ENCODE results near the gene SECTM1. TPM values are rescaled to one million over a fixed set of nuclear protein-coding genes. Genes with fewer than 3 reads are reported as not detected.

The SECTM1 gene
- total RNA-seq, 2 experiments from 2014 or later, result 0.92 to 0.94 TPM

GRCh38 chr17:82274134-82275020 is 59.2 kb downstream of the SECTM1 start:
- peak overlapping the region; percentile 99 for H3K27ac Mint-ChIP-seq
- H3K4me3 Mint-ChIP-seq, result peak overlapping the region; percentile 86
- peaks cover 5% of the 10 kb centered on the region for H3K27me3 Mint-ChIP-seq (ENCODE audit: low read depth)
- ATAC-seq (no peak), DNase-seq (no peak)
- no peaks in the 10 kb centered on the region for H3K9me3 Mint-ChIP-seq (ENCODE audit: insufficient read depth)
- CTCF ChIA-PET, result interaction anchor here (1.0 to 2.2 kb wide), 5 partner anchors 18 to 47 kb away, joined by 3 to 8 read pairs (median 3); no protein-coding TSS in a partner anchor
- H3K4me1 Mint-ChIP-seq (ENCODE audit: low read depth), result peaks cover 32% of the 10 kb centered on the region
- POLR2A ChIA-PET, result interaction anchor here (0.9 to 3.3 kb wide), 7 partner anchors 9 to 45 kb away, joined by 3 to 26 read pairs (median 4); partner anchors contain the start of gene CD7
- peaks cover 30% of the 10 kb centered on the region for H3K36me3 Mint-ChIP-seq (ENCODE audit: low read depth)

GRCh38 chr17:82273327-82274133 is 60.0 kb downstream of the SECTM1 start, which contains the start of gene CSNK1D:
CSNK1D (minus strand) TSS chr17:82273700; CDS start chr17:82273381, 319 bp downstream.
- ATAC-seq (peak; percentile 85), DNase-seq (peak; percentile 93)
- ChIA-PET CTCF (interaction anchor here (1.3 kb wide), 1 partner anchor 35 kb away, joined by 4 read pairs; no protein-coding TSS in a partner anchor), POLR2A (interaction anchor here (0.5 to 3.3 kb wide), 8 partner anchors 10 to 65 kb away, joined by 3 to 26 read pairs (median 4); partner anchors contain the start of gene CD7)
- H3K9me3 Mint-ChIP-seq (ENCODE audit: insufficient read depth), result no peaks in the 10 kb centered on the region
- peak within 1 kb of the TSS; percentile 86 for H3K4me3 Mint-ChIP-seq
- H3K4me1 Mint-ChIP-seq (ENCODE audit: low read depth), result peaks cover 38% of the 10 kb centered on the region
- peaks cover 35% of the 10 kb centered on the region for H3K36me3 Mint-ChIP-seq (ENCODE audit: low read depth)
- peak within 1 kb of the TSS; percentile 99 for H3K27ac Mint-ChIP-seq
- H3K27me3 Mint-ChIP-seq (ENCODE audit: low read depth), result peaks cover 1% of the 10 kb centered on the region

GRCh38 chr17:82272495-82273326 is 60.9 kb downstream of the SECTM1 start:
- ChIA-PET POLR2A (interaction anchor here (0.5 to 3.3 kb wide), 7 partner anchors 19 to 66 kb away, joined by 3 to 26 read pairs (median 4); partner anchors contain the start of gene CD7), CTCF (interaction anchor here (1.3 kb wide), 1 partner anchor 34 kb away, joined by 4 read pairs; no protein-coding TSS in a partner anchor)
- no peaks in the 10 kb centered on the region for H3K9me3 Mint-ChIP-seq (ENCODE audit: insufficient read depth)
- peak overlapping the region; percentile 86 for H3K4me3 Mint-ChIP-seq
- peaks cover 46% of the 10 kb centered on the region for H3K4me1 Mint-ChIP-seq (ENCODE audit: low read depth)
- H3K27ac Mint-ChIP-seq, result peak overlapping the region; percentile 99
- ATAC-seq (peak; percentile 16), DNase-seq (peak; percentile 52)
- H3K36me3 Mint-ChIP-seq (ENCODE audit: low read depth), result peaks cover 41% of the 10 kb centered on the region
- H3K27me3 Mint-ChIP-seq (ENCODE audit: low read depth), result peaks cover 1% of the 10 kb centered on the region

- ATAC-seq, result no peak
- Mint-ChIP-seq H3K9me3 (ENCODE audit: insufficient read depth) (no peaks in the 10 kb centered on the region), H3K4me3 (peak overlapping the region; percentile 86), H3K27ac (peak overlapping the region; percentile 79), H3K27me3 (ENCODE audit: low read depth) (no peaks in the 10 kb centered on the region), H3K36me3 (ENCODE audit: low read depth) (peaks cover 51% of the 10 kb centered on the region), H3K4me1 (ENCODE audit: low read depth) (peaks cover 54% of the 10 kb centered on the region)
- ChIA-PET POLR2A (interaction anchor here (1.0 kb wide), 1 partner anchor 25 kb away, joined by 3 read pairs; no protein-coding TSS in a partner anchor), CTCF (interaction anchor here (1.1 kb wide), 1 partner anchor 50 kb away, joined by 3 read pairs; no protein-coding TSS in a partner anchor)
- DNase-seq, result no peak
Observed at GRCh38 chr17:82271401-82271800, 62.2 kb downstream of the SECTM1 start.

Other genes starting within 250 kb of the SECTM1 start
- gene FASN, start 235.5 kb downstream of the SECTM1 start, total RNA-seq, result 100 to 1,000 TPM; 255 to 261 TPM
- gene CCDC57, start 120.9 kb downstream of the SECTM1 start, total RNA-seq, result 10 to 100 TPM; 78.3 to 84.7 TPM
- gene SLC16A3, start 104.7 kb downstream of the SECTM1 start, total RNA-seq, result 100 to 1,000 TPM; 257 to 264 TPM
- gene CSNK1D, start 60.1 kb downstream of the SECTM1 start, total RNA-seq, result 100 to 1,000 TPM in 1 of 2 experiments, 10 to 100 TPM in 1; 99.5 to 111 TPM
- 100 to 1,000 TPM; 334 to 355 TPM for gene CD7, start 16.2 kb downstream of the SECTM1 start, total RNA-seq
- gene TEX19, start 25.5 kb upstream of the SECTM1 start, total RNA-seq, result not detected
- gene UTS2R, start 38.0 kb upstream of the SECTM1 start, total RNA-seq, result not detected
- gene HEXD, start 84.6 kb upstream of the SECTM1 start, total RNA-seq, result 10 to 100 TPM; 47.6 to 53.6 TPM
- 10 to 100 TPM; 25.2 to 28.0 TPM for gene OGFOD3, start 84.8 kb upstream of the SECTM1 start, total RNA-seq
- 100 to 1,000 TPM; 220 to 247 TPM for gene CYBC1, start 117.0 kb upstream of the SECTM1 start, total RNA-seq
- 100 to 1,000 TPM; 112 to 114 TPM for gene NARF, start 125.0 kb upstream of the SECTM1 start, total RNA-seq
- 10 to 100 TPM; 62.3 to 65.3 TPM for gene FOXK2, start 186.0 kb upstream of the SECTM1 start, total RNA-seq

Data from activated CD8-positive, alpha-beta T cell treated with anti-CD3 and anti-CD28 coated beads, Interleukin-2, amount 10 ng/mL, durations not matched to agents 7 days and 5 days (primary cell).